HEK293 (cell line): Measurements from ENCODE around the gene TSHZ3.

Experiments
- CTCF ChIA-PET: fragments of 350-600 bp; formaldehyde crosslinking; extraction: SDS; loops from one replicate; lab custom pipeline; 2021; ENCODE audit warnings: antibody characterized with exemption; lab: Yijun Ruan, JAX
- POLR2A ChIA-PET: fragments of 300-600 bp; formaldehyde crosslinking; extraction: SDS; loops from one replicate; lab custom pipeline; 2020; ENCODE audit warnings: antibody characterized with exemption, inconsistent platforms; lab: Yijun Ruan, JAX
- H3K27ac ChIP-seq: fragments of 200-500 bp; sonication (Bioruptor generic); 2 replicates; pipeline ENCODE4 v1.5.1; 2014; ENCODE audit warnings: low read depth, low read length, control low read depth, inconsistent platforms; ENCODE audit errors: extremely low read depth
- H3K36me3 ChIP-seq, 2 experiments: fragments of 200-500 bp in 1 of 2; sonication (Bioruptor generic) in 1 of 2; 1 replicate in 1 of 2; 2 replicates in 1 of 2; pipeline ENCODE4 v1.5.1; 2014 to 2017; ENCODE audit warnings: inconsistent platforms in 2 of 2, low read length in 2 of 2; ENCODE audit not compliant: control insufficient read depth in 2 of 2, insufficient read depth in 1 of 2
- H3K4me1 ChIP-seq: fragments of 200-500 bp; sonication (Bioruptor generic); 2 replicates; pipeline ENCODE4 v1.5.1; 2014; ENCODE audit warnings: mild to moderate bottlenecking, low read length, inconsistent platforms; ENCODE audit not compliant: control insufficient read depth, insufficient read depth
- H3K4me3 ChIP-seq: 2 replicates; pipeline ENCODE4 v1.5.1; 2011; ENCODE audit warnings: low read depth, mild to moderate bottlenecking, control low read depth, low read length, moderate library complexity
- H3K9me3 ChIP-seq: fragments of 200-500 bp; sonication (Bioruptor generic); 2 replicates; pipeline ENCODE4 v1.5.1; 2014; ENCODE audit warnings: low read depth, low read length, inconsistent platforms; ENCODE audit not compliant: control insufficient read depth, insufficient read depth
- GLI2 ChIP-seq: fragments of 450-650 bp; formaldehyde crosslinking; IDR thresholded peaks from 2 replicates; pipeline ENCODE4; 2017; ENCODE audit warnings: missing biosample characterization, missing genetic modification characterization, low read depth, borderline replicate concordance
- HOXC10 ChIP-seq: sonication (generic); formaldehyde crosslinking; IDR thresholded peaks from 2 replicates; pipeline ENCODE4 v1.8.1; 2023; ENCODE audit warnings: mild to moderate bottlenecking, missing genetic modification reagents
- RBAK ChIP-seq: fragments of 450-650 bp; formaldehyde crosslinking; IDR thresholded peaks from 2 replicates; pipeline ENCODE4 v1.5.1; 2016; ENCODE audit warnings: missing biosample characterization, missing genetic modification characterization
- SP7 ChIP-seq: fragments of 450-650 bp; formaldehyde crosslinking; IDR thresholded peaks from 2 replicates; pipeline ENCODE4 v1.5.1; 2016; ENCODE audit warnings: missing biosample characterization, missing genetic modification characterization
- TCF7L2 ChIP-seq: IDR thresholded peaks from 2 replicates; pipeline ENCODE4 v1.6.1; 2011; ENCODE audit warnings: low read depth, mild to moderate bottlenecking, inconsistent platforms, low read length, moderate library complexity, borderline replicate concordance
- ZBTB20 ChIP-seq: fragments of 450-650 bp; formaldehyde crosslinking; IDR thresholded peaks from 2 replicates; pipeline ENCODE4 v1.5.1; 2016; ENCODE audit warnings: missing biosample characterization, missing genetic modification characterization
- ZEB2 ChIP-seq: fragments of 450-650 bp; formaldehyde crosslinking; IDR thresholded peaks from 2 replicates; pipeline ENCODE4 v1.5.1; 2016; ENCODE audit warnings: missing biosample characterization, missing genetic modification characterization
- ZFHX2 ChIP-seq: fragments of 450-650 bp; formaldehyde crosslinking; conservative IDR thresholded peaks from 2 replicates; pipeline ENCODE4 v1.5.1; 2016; ENCODE audit warnings: missing biosample characterization, missing genetic modification characterization
- ZFP41 ChIP-seq: fragments of 450-650 bp; formaldehyde crosslinking; IDR thresholded peaks from 2 replicates; pipeline ENCODE4 v1.5.1; 2016; ENCODE audit warnings: missing biosample characterization, missing genetic modification characterization, borderline replicate concordance
- ZNF140 ChIP-seq: fragments of 450-650 bp; formaldehyde crosslinking; IDR thresholded peaks from 2 replicates; pipeline ENCODE4 v1.5.1; 2016; ENCODE audit warnings: missing biosample characterization, missing genetic modification characterization
- ZNF19 ChIP-seq: fragments of 450-650 bp; formaldehyde crosslinking; IDR thresholded peaks from 2 replicates; pipeline ENCODE4; 2016; ENCODE audit warnings: missing biosample characterization, missing genetic modification characterization, low read depth
- ZNF239 ChIP-seq: fragments of 450-650 bp; formaldehyde crosslinking; IDR thresholded peaks from 2 replicates; pipeline ENCODE4 v1.5.1; 2016; ENCODE audit warnings: missing biosample characterization, missing genetic modification characterization
- ZNF292 ChIP-seq: fragments of 450-650 bp; formaldehyde crosslinking; IDR thresholded peaks from 2 replicates; pipeline ENCODE4 v1.5.1; 2016; ENCODE audit warnings: low read depth, missing biosample characterization, missing genetic modification characterization, borderline replicate concordance
- ZNF48 ChIP-seq: fragments of 450-650 bp; formaldehyde crosslinking; IDR thresholded peaks from 2 replicates; pipeline ENCODE4 v1.5.1; 2016; ENCODE audit warnings: missing biosample characterization, missing genetic modification characterization
- ZNF510 ChIP-seq: fragments of 450-650 bp; formaldehyde crosslinking; IDR thresholded peaks from 2 replicates; pipeline ENCODE4 v1.5.1; 2018; ENCODE audit warnings: mild to moderate bottlenecking, missing genetic modification characterization, missing biosample characterization; ENCODE audit not compliant: insufficient replicate concordance
- ZNF521 ChIP-seq: fragments of 450-650 bp; formaldehyde crosslinking; IDR thresholded peaks from 2 replicates; pipeline ENCODE4 v1.5.1; 2017; ENCODE audit warnings: missing biosample characterization, mild to moderate bottlenecking, missing genetic modification characterization
- ZNF585B ChIP-seq: fragments of 450-650 bp; formaldehyde crosslinking; IDR thresholded peaks from 2 replicates; pipeline ENCODE4 v1.5.1; 2016; ENCODE audit warnings: missing biosample characterization, missing genetic modification characterization
- ZNF624 ChIP-seq: fragments of 450-650 bp; formaldehyde crosslinking; IDR thresholded peaks from 2 replicates; pipeline ENCODE4 v1.5.1; 2017; ENCODE audit warnings: missing biosample characterization, missing genetic modification characterization
- ZNF830 ChIP-seq: fragments of 450-650 bp; IDR thresholded peaks from 2 replicates; pipeline ENCODE4 v1.5.0; 2018; ENCODE audit warnings: missing biosample characterization, missing genetic modification characterization, low read depth, mild to moderate bottlenecking, moderate library complexity
- ZSCAN16 ChIP-seq: fragments of 450-650 bp; formaldehyde crosslinking; IDR thresholded peaks from 2 replicates; pipeline ENCODE4 v1.5.1; 2016; ENCODE audit warnings: missing biosample characterization, missing genetic modification characterization
- TF ChIP-seq, protein P1 (sequence below): fragments of 450-650 bp; formaldehyde crosslinking; IDR thresholded peaks from 2 replicates; pipeline ENCODE4 v1.5.1; 2016; ENCODE audit warnings: missing biosample characterization, missing genetic modification characterization
- TF ChIP-seq, protein P2 (sequence below): fragments of 450-650 bp; formaldehyde crosslinking; IDR thresholded peaks from 2 replicates; pipeline ENCODE4 v1.5.1; 2016; ENCODE audit warnings: missing biosample characterization, missing genetic modification characterization
- TF ChIP-seq, protein P3 (sequence below): fragments of 450-650 bp; formaldehyde crosslinking; IDR thresholded peaks from 2 replicates; pipeline ENCODE4 v1.5.1; 2016; ENCODE audit warnings: missing biosample characterization, missing genetic modification characterization
- TF ChIP-seq, protein P4 (sequence below): fragments of 450-650 bp; formaldehyde crosslinking; IDR thresholded peaks from 2 replicates; pipeline ENCODE4 v1.5.0; 2017; ENCODE audit warnings: missing biosample characterization, missing genetic modification characterization, borderline replicate concordance
- TF ChIP-seq, protein P5 (sequence below): fragments of 450-650 bp; formaldehyde crosslinking; IDR thresholded peaks from 2 replicates; pipeline ENCODE4 v1.5.1; 2016; ENCODE audit warnings: missing biosample characterization, missing genetic modification characterization
- TF ChIP-seq, protein P6 (sequence below): fragments of 450-650 bp; formaldehyde crosslinking; IDR thresholded peaks from 2 replicates; pipeline ENCODE4 v1.5.1; 2016; ENCODE audit warnings: missing biosample characterization, missing genetic modification characterization, low read depth

The TSHZ3 gene

DNA sequence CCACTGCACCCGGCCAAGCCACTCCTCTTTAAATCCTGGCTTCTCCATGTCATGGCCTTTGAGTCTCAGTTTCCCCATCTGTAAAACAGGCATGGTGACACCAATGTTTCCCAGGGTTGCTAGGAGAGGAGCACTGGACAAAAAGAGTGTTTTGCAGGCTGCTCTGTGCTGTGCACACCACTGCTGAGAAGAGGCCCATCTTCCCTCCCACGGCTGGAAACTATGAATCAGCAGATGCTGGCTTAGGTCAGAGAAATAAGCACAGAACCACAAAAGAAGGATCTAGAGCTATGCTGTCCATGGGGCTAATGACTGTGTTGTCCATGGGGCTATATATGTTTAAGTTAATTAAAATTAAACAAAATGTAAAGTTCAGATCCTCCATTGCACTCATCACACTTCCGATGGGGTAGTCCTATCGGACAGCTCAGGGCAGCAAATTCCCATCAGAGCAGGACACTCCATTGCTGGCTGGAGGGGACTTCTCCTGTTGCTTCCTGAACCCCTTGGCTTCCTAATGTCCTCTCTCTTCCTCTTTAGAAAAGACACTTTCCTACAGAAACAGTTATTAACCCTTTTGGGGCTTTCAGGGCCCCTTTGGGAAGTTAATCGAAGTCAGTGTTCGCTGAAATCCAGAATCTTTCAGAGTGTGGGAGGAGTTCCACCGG, 37.1 kb downstream of the TSHZ3 start (continued):
- TF ChIP-seq ZNF521 (tag by site-specific recombination): no peak
- TF ChIP-seq ZFP41 (tag by site-specific recombination): no peak
- no peak for TF ChIP-seq ZSCAN16 (tag by site-specific recombination)
- no peak for TF ChIP-seq ZNF292 (tag by site-specific recombination)
- TF ChIP-seq ZFHX2 (tag by site-specific recombination): peak; percentile 78
- TF ChIP-seq ZBTB20: no peak
- TF ChIP-seq ZNF510: no peak

DNA sequence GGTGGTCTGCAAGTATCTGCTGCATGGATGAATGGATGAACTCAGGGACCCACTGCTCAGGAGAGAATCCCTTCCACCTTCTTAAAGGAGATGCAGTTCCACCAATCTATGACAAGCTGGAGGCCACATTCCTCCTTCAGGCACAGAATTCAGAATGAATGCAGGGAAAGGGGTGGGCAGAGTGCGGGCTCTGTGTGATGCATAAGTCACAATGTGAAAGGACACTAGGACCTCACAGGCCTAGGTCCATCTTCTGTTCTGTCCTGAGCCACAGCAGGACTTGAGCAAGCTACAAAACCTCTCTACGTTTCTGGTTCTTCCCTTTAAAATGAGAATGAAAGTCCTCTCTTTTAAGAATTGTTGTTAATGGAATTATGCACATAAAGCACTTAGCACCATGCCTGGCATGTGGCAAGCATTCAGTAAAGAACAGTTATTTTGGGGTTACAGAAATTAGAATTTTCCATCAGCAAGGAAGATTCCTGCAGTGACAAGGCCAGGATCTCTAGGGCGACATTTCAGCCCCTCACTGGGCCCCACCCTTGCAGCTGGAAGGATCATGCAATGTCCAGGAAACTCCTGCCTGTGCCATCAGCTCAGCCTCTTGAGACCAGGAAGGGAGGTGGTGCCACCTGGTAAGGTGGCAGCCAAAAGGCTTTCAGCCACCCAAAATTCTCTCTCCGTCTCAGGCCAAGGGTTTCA, 38.7 kb downstream of the TSHZ3 start:
- peaks cover 0 to 3% of the 10 kb centered on the region in 2 experiments; a peak in 1 of 3 replicates for H3K36me3 ChIP-seq

More for the DNA sequence above, 38.7 kb downstream of the TSHZ3 start:
- TF ChIP-seq ZNF48 (tag by site-specific recombination): no peak
- TF ChIP-seq RBAK: no peak
- TF ChIP-seq SP7 (tag by site-specific recombination): no peak
- no peak for TF ChIP-seq HOXC10 (CRISPR knock-in tag)
- no peak for TF ChIP-seq GLI2
- no peak for TF ChIP-seq ZNF140
- TF ChIP-seq, protein P1, sequence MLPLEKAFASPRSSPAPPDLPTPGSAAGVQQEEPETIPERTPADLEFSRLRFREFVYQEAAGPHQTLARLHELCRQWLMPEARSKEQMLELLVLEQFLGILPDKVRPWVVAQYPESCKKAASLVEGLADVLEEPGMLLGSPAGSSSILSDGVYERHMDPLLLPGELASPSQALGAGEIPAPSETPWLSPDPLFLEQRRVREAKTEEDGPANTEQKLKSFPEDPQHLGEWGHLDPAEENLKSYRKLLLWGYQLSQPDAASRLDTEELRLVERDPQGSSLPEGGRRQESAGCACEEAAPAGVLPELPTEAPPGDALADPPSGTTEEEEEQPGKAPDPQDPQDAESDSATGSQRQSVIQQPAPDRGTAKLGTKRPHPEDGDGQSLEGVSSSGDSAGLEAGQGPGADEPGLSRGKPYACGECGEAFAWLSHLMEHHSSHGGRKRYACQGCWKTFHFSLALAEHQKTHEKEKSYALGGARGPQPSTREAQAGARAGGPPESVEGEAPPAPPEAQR (tag by site-specific recombination): no peak
- no peak for TF ChIP-seq ZNF19
- TF ChIP-seq, protein P2, sequence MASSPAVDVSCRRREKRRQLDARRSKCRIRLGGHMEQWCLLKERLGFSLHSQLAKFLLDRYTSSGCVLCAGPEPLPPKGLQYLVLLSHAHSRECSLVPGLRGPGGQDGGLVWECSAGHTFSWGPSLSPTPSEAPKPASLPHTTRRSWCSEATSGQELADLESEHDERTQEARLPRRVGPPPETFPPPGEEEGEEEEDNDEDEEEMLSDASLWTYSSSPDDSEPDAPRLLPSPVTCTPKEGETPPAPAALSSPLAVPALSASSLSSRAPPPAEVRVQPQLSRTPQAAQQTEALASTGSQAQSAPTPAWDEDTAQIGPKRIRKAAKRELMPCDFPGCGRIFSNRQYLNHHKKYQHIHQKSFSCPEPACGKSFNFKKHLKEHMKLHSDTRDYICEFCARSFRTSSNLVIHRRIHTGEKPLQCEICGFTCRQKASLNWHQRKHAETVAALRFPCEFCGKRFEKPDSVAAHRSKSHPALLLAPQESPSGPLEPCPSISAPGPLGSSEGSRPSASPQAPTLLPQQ (tag by site-specific recombination): no peak
- TF ChIP-seq ZFP41 (tag by site-specific recombination): no peak
- no peak for TF ChIP-seq TCF7L2
- TF ChIP-seq ZNF239 (tag by site-specific recombination): no peak
- TF ChIP-seq ZNF624 (tag by site-specific recombination): no peak
- no peak for TF ChIP-seq ZNF585B (tag by site-specific recombination)
- TF ChIP-seq, protein P3, sequence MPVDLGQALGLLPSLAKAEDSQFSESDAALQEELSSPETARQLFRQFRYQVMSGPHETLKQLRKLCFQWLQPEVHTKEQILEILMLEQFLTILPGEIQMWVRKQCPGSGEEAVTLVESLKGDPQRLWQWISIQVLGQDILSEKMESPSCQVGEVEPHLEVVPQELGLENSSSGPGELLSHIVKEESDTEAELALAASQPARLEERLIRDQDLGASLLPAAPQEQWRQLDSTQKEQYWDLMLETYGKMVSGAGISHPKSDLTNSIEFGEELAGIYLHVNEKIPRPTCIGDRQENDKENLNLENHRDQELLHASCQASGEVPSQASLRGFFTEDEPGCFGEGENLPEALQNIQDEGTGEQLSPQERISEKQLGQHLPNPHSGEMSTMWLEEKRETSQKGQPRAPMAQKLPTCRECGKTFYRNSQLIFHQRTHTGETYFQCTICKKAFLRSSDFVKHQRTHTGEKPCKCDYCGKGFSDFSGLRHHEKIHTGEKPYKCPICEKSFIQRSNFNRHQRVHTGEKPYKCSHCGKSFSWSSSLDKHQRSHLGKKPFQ (tag by site-specific recombination): no peak
- no peak for TF ChIP-seq ZNF830
- TF ChIP-seq, protein P4, sequence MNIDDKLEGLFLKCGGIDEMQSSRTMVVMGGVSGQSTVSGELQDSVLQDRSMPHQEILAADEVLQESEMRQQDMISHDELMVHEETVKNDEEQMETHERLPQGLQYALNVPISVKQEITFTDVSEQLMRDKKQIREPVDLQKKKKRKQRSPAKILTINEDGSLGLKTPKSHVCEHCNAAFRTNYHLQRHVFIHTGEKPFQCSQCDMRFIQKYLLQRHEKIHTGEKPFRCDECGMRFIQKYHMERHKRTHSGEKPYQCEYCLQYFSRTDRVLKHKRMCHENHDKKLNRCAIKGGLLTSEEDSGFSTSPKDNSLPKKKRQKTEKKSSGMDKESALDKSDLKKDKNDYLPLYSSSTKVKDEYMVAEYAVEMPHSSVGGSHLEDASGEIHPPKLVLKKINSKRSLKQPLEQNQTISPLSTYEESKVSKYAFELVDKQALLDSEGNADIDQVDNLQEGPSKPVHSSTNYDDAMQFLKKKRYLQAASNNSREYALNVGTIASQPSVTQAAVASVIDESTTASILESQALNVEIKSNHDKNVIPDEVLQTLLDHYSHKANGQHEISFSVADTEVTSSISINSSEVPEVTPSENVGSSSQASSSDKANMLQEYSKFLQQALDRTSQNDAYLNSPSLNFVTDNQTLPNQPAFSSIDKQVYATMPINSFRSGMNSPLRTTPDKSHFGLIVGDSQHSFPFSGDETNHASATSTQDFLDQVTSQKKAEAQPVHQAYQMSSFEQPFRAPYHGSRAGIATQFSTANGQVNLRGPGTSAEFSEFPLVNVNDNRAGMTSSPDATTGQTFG (tag by site-specific recombination): no peak
- TF ChIP-seq, protein P5, sequence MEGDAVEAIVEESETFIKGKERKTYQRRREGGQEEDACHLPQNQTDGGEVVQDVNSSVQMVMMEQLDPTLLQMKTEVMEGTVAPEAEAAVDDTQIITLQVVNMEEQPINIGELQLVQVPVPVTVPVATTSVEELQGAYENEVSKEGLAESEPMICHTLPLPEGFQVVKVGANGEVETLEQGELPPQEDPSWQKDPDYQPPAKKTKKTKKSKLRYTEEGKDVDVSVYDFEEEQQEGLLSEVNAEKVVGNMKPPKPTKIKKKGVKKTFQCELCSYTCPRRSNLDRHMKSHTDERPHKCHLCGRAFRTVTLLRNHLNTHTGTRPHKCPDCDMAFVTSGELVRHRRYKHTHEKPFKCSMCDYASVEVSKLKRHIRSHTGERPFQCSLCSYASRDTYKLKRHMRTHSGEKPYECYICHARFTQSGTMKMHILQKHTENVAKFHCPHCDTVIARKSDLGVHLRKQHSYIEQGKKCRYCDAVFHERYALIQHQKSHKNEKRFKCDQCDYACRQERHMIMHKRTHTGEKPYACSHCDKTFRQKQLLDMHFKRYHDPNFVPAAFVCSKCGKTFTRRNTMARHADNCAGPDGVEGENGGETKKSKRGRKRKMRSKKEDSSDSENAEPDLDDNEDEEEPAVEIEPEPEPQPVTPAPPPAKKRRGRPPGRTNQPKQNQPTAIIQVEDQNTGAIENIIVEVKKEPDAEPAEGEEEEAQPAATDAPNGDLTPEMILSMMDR: no peak
- TF ChIP-seq, protein P6, sequence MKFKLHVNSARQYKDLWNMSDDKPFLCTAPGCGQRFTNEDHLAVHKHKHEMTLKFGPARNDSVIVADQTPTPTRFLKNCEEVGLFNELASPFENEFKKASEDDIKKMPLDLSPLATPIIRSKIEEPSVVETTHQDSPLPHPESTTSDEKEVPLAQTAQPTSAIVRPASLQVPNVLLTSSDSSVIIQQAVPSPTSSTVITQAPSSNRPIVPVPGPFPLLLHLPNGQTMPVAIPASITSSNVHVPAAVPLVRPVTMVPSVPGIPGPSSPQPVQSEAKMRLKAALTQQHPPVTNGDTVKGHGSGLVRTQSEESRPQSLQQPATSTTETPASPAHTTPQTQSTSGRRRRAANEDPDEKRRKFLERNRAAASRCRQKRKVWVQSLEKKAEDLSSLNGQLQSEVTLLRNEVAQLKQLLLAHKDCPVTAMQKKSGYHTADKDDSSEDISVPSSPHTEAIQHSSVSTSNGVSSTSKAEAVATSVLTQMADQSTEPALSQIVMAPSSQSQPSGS (tag by site-specific recombination): no peak
- no peak for TF ChIP-seq ZEB2 (tag by site-specific recombination)
- Histone ChIP-seq H3K9me3 (no peaks in the 10 kb centered on the region; the same call in 1 of the 2 replicates), H3K27ac (no peak overlapping the region), H3K4me1 (peaks cover 19% of the 10 kb centered on the region), H3K4me3 (no peak overlapping the region)
- CTCF ChIA-PET: interaction anchor here (0.6 kb wide), 1 partner anchor 24 kb away, joined by 3 read pairs; no protein-coding TSS in a partner anchor
- POLR2A ChIA-PET: no interaction called here
